Large intestine (tissue), 3 donors: ENCODE measurements around the gene HYCC2. TPM values are rescaled to one million over a fixed set of nuclear protein-coding genes. Genes with fewer than 3 reads are reported as not detected.

ENCODE experiments used
- DNase-seq, 2 donors: peaks; one replicate each; pipeline versions ENCODE4 v3.0.0 to v3.0.0-alpha.2; 2013
- H3K27ac ChIP-seq: one replicate; pipeline ENCODE4 v1.5.1; 2013; ENCODE audit warnings: low read length
- H3K27me3 ChIP-seq: 2 replicates; pipeline ENCODE4 v1.6.1; 2013; ENCODE audit warnings: low read length; ENCODE audit not compliant: control insufficient read depth, insufficient read depth
- H3K36me3 ChIP-seq: 2 replicates; pipeline ENCODE4 v1.6.1; 2013; ENCODE audit warnings: low read length; ENCODE audit not compliant: control insufficient read depth, insufficient read depth
- H3K4me1 ChIP-seq: one replicate; pipeline ENCODE4 v1.6.1; 2013; ENCODE audit warnings: low read length; ENCODE audit not compliant: control insufficient read depth, insufficient read depth
- H3K4me3 ChIP-seq: one replicate; pipeline ENCODE4 v1.5.1; 2013; ENCODE audit warnings: low read length
- H3K9me3 ChIP-seq: one replicate; pipeline ENCODE4 v1.6.1; 2013; ENCODE audit warnings: mild to moderate bottlenecking, low read depth, low read length, moderate library complexity; ENCODE audit not compliant: control insufficient read depth
- WGBS: methylation state at CpG from one replicate; pipeline ENCODE4 v1.1.5; 2013; ENCODE audit warnings: low lambda C conversion rate; ENCODE audit not compliant: insufficient coverage; 5-methylcytosine and 5-hydroxymethylcytosine counted together
- polyA plus RNA-seq: library from polyadenylated mRNA; unstranded; fragments of 120-200 nt; gene quantifications from one replicate; pipeline ENCODE4 v1.2.1, GENCODE V29; 2013

Gene HYCC2
- polyA plus RNA-seq, 1 donor: 12.4 TPM

- no peak for DNase-seq
- peaks cover 5% of the 10 kb centered on the region for H3K4me1 ChIP-seq
- H3K27ac ChIP-seq: no peak overlapping the region
- peaks cover 5% of the 10 kb centered on the region for H3K9me3 ChIP-seq
- no peak overlapping the region for H3K4me3 ChIP-seq
- no peaks in the 10 kb centered on the region for H3K36me3 ChIP-seq
- H3K27me3 ChIP-seq: no peaks in the 10 kb centered on the region
- no CpG with 5 or more reads among the region's 3 CpGs for WGBS
These were observed 39.6 kb upstream of the HYCC2 start for GRCh38 chr2:201111096-201111495.

DNA sequence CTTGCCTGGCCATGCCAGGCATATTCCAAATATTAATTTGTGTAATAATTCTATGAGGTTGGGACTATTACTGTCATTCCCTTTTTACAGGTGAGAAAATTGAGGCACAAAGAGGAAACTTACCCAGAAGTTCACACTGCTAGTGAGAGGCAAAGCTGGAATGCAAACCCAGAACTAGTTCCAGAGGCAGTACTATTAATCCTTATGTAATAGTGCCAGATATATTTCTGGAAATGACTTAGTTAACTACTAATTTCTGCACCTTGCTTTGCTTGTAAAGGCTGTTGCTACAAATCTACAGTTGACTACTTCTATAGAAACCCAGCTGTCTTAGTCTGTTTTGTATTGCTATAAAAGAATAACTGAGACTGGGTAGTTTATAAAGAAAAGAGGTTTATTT is 39.1 kb upstream of the HYCC2 start:
- H3K36me3 ChIP-seq: no peaks in the 10 kb centered on the region
- no peaks in the 10 kb centered on the region for H3K27me3 ChIP-seq
- H3K9me3 ChIP-seq: peaks cover 5% of the 10 kb centered on the region
- no peak overlapping the region for H3K4me3 ChIP-seq
- no peak for DNase-seq
- no peak overlapping the region for H3K27ac ChIP-seq
- peaks cover 2% of the 10 kb centered on the region for H3K4me1 ChIP-seq

DNA sequence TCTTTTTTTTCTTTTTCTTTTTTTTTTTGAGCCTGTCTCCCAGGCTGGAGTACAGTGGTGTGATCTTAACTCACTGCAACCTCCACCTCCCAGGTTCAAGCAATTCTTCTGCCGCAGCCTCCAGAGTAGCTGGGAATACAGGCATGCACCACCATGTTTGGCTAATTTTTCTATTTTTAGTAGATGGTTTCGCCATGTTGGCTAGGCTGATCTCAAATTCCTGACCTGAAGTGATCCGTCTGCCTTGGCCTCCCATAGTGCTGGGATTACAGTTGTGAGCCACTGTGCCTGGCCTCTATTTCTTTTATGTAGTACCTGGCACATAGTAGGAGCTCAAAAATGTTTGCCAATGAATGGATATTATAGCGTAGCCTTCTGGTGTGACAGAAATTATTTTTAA is 37.7 kb upstream of the HYCC2 start:
- Histone ChIP-seq H3K4me3 (no peak overlapping the region), H3K27me3 (no peaks in the 10 kb centered on the region), H3K36me3 (no peaks in the 10 kb centered on the region), H3K9me3 (no peaks in the 10 kb centered on the region), H3K4me1 (no peaks in the 10 kb centered on the region), H3K27ac (no peak overlapping the region)
- no peak for DNase-seq
- WGBS: no CpG with 5 or more reads among the region's 4 CpGs

GRCh38 chr2:201108341-201108740 is 36.9 kb upstream of the HYCC2 start:
- 100% methylated on average over 2 of the region's 2 CpGs for WGBS
- no peaks in the 10 kb centered on the region for H3K4me1 ChIP-seq
- H3K9me3 ChIP-seq: no peaks in the 10 kb centered on the region
- no peak for DNase-seq
- no peak overlapping the region for H3K4me3 ChIP-seq
- no peaks in the 10 kb centered on the region for H3K36me3 ChIP-seq
- H3K27ac ChIP-seq: no peak overlapping the region
- no peaks in the 10 kb centered on the region for H3K27me3 ChIP-seq

- Histone ChIP-seq H3K4me1 (no peaks in the 10 kb centered on the region), H3K36me3 (no peaks in the 10 kb centered on the region), H3K27ac (no peak overlapping the region), H3K27me3 (no peaks in the 10 kb centered on the region), H3K4me3 (no peak overlapping the region), H3K9me3 (no peaks in the 10 kb centered on the region)
- no CpG with 5 or more reads among the region's 2 CpGs for WGBS
- no peak for DNase-seq
These were observed 36.2 kb upstream of the HYCC2 start for GRCh38 chr2:201107624-201108023.

- H3K27me3 ChIP-seq: no peaks in the 10 kb centered on the region
- H3K4me3 ChIP-seq: no peak overlapping the region
- H3K9me3 ChIP-seq: no peaks in the 10 kb centered on the region
- no peak overlapping the region for H3K27ac ChIP-seq
- no peak for DNase-seq
- no CpG with 5 or more reads among the region's 1 CpG for WGBS
- H3K36me3 ChIP-seq: no peaks in the 10 kb centered on the region
- no peaks in the 10 kb centered on the region for H3K4me1 ChIP-seq
These were observed 34.3 kb upstream of the HYCC2 start for GRCh38 chr2:201105759-201106158.

DNA sequence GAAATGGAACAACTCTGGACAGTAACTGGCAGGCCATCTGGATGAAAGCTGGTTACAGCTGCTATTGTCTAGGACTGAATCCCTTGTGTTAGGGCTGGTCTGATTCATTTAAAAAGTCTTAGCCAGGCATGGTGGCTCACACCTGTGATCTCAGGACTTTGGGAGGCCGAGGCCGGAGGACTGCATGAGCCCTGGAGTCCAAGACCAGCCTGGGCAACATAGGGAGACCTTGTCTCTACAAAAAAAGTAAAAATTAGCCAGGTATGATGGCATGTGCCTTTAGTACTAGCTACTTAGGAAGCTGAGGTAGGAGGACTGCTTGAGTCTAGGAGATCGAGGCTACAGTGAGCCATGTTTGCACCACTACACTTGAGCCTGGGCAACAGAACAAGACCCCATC is 29.0 kb upstream of the HYCC2 start:
- no peak overlapping the region for H3K4me3 ChIP-seq
- H3K27ac ChIP-seq: no peak overlapping the region
- WGBS: 100% methylated on average over 1 of the region's 3 CpGs
- H3K27me3 ChIP-seq: no peaks in the 10 kb centered on the region
- no peaks in the 10 kb centered on the region for H3K9me3 ChIP-seq
- H3K4me1 ChIP-seq: no peaks in the 10 kb centered on the region
- no peak for DNase-seq
- no peaks in the 10 kb centered on the region for H3K36me3 ChIP-seq

- no CpG with 5 or more reads among the region's 5 CpGs for WGBS
- Histone ChIP-seq H3K4me1 (no peaks in the 10 kb centered on the region), H3K27me3 (no peaks in the 10 kb centered on the region), H3K36me3 (no peaks in the 10 kb centered on the region), H3K27ac (no peak overlapping the region), H3K9me3 (no peaks in the 10 kb centered on the region), H3K4me3 (no peak overlapping the region)
- no peak for DNase-seq
These were observed 22.1 kb upstream of the HYCC2 start for GRCh38 chr2:201093573-201093972.

DNA sequence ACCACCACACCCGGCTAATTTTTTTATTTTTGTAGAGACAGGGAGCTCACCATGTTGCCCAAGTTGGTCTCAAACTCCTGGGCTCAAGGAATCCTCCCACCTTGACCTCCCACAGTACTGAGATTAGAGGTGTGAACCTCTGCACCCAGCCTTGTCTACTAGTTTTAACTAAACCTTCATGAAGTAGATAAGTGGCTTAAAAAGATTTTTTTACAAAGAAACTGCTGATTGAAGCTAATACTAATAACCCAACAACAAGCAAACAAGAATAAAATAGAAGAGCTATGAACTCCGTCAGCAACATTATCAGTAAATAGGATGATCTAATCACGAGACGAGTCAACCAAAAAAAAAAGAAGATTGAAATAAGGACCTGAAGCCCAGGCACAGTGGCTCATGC is 19.1 kb upstream of the HYCC2 start:
- Histone ChIP-seq H3K4me1 (no peaks in the 10 kb centered on the region), H3K4me3 (no peak overlapping the region), H3K27ac (no peak overlapping the region), H3K36me3 (peaks cover 15% of the 10 kb centered on the region), H3K27me3 (no peaks in the 10 kb centered on the region), H3K9me3 (no peaks in the 10 kb centered on the region)
- no CpG with 5 or more reads among the region's 4 CpGs for WGBS
- no peak for DNase-seq

DNA sequence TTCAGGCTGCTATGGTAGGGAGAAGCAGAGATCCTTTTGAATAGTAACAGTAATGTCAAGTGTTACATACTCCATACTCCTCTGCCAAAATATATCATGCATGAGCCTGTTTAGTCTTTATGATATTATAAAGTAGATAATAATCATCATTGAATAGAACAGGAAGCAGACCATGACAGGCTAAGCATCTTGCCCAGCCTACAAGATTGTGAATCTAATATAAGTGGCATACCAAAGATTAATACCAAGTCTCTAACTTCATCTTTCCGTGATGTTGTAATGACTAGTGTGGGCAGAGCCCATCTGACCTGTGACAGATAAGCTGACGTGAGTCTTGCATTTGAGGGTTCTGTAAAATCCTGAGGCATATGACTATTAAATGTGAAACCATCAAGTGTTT is 13.4 kb upstream of the HYCC2 start:
- Histone ChIP-seq H3K4me1 (no peaks in the 10 kb centered on the region), H3K36me3 (peaks cover 42% of the 10 kb centered on the region), H3K27me3 (no peaks in the 10 kb centered on the region), H3K27ac (no peak overlapping the region), H3K9me3 (no peaks in the 10 kb centered on the region), H3K4me3 (no peak overlapping the region)
- DNase-seq: no peak
- no CpG with 5 or more reads among the region's 2 CpGs for WGBS

DNA sequence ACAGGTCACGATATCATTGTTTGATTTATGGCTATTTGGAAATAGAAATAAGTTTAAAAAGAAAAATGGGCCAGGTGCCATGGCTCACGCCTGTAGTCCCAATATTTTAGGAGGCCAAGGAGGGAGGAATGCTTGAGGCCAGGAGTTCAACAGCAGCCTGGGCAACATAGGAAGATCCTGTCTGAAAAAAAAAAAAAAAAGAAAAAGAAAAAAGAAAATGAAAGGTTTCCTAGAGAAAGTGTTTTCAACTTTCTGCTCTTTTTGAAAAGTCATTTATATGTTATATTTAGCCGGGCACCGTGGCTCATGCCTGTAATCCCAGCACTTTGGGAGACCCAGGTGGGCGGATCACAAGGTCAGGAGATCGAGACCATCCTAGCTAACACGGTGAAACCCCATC is 3.5 kb upstream of the HYCC2 start:
- Histone ChIP-seq H3K27me3 (no peaks in the 10 kb centered on the region), H3K36me3 (peaks cover 10% of the 10 kb centered on the region), H3K4me3 (no peak overlapping the region), H3K27ac (no peak overlapping the region), H3K9me3 (no peaks in the 10 kb centered on the region), H3K4me1 (peaks cover 4% of the 10 kb centered on the region)
- no peak for DNase-seq
- 92% methylated on average over 2 of the region's 7 CpGs for WGBS
